Neuronal stem cell (in vitro differentiated cells): ENCODE data around the gene PLIN5.

Experiments used
- DNase-seq: peaks from one replicate; pipeline ENCODE4 v3.0.0-alpha.2; 2013; ENCODE audit warnings: low spot score
- H2AFZ ChIP-seq: one replicate; pipeline ENCODE4 v1.6.1; 2013; ENCODE audit warnings: mild to moderate bottlenecking, low read length, inconsistent platforms
- H2AK5ac ChIP-seq: 2 replicates; pipeline ENCODE4 v1.6.1; 2013; ENCODE audit warnings: low read depth, mild to moderate bottlenecking, inconsistent platforms, low read length, moderate library complexity, mixed read lengths
- H2BK120ac ChIP-seq: 2 replicates; pipeline ENCODE4 v1.6.1; 2013; ENCODE audit warnings: low read depth, mild to moderate bottlenecking, inconsistent platforms, low read length, moderate library complexity, mixed read lengths
- H2BK12ac ChIP-seq: one replicate; pipeline ENCODE4 v1.6.1; 2013; ENCODE audit warnings: low read length, inconsistent platforms
- H2BK15ac ChIP-seq: 2 replicates; pipeline ENCODE4 v1.6.1; 2013; ENCODE audit warnings: mild to moderate bottlenecking, low read length, inconsistent platforms, mixed read lengths
- H2BK5ac ChIP-seq: one replicate; pipeline ENCODE4 v1.6.1; 2013; ENCODE audit warnings: inconsistent platforms, mild to moderate bottlenecking, low read length, moderate library complexity
- H3K14ac ChIP-seq: one replicate; pipeline ENCODE4 v1.6.1; 2013; ENCODE audit warnings: low read length, inconsistent platforms
- H3K18ac ChIP-seq: 2 replicates; pipeline ENCODE4 v1.6.1; 2013; ENCODE audit warnings: low read length, inconsistent platforms
- H3K23ac ChIP-seq: 2 replicates; pipeline ENCODE4 v1.6.1; 2013; ENCODE audit warnings: low read depth, mild to moderate bottlenecking, mixed read lengths, low read length, inconsistent platforms; ENCODE audit not compliant: poor library complexity
- H3K27ac ChIP-seq: replicated peaks from 3 replicates; pipeline ENCODE4 v1.5.1; 2013; ENCODE audit warnings: low read length, inconsistent platforms
- H3K27me3 ChIP-seq, 3 experiments: 2 replicates each; pipeline ENCODE4 v1.6.1; 2013; ENCODE audit warnings: low read length in 3 of 3, mild to moderate bottlenecking in 2 of 3, inconsistent platforms in 1 of 3, low read depth in 1 of 3, mixed read lengths in 1 of 3, moderate library complexity in 1 of 3; ENCODE audit not compliant: control insufficient read depth in 3 of 3, insufficient read depth in 3 of 3
- H3K36me3 ChIP-seq, 2 donors: replicated peaks in 1 of 2; 2 replicates each; pipeline ENCODE4 v1.6.1; 2013; ENCODE audit warnings: low read length in 2 of 2; ENCODE audit not compliant: control insufficient read depth in 2 of 2, insufficient read depth in 2 of 2
- H3K4ac ChIP-seq: 2 replicates; pipeline ENCODE4 v1.6.1; 2013; ENCODE audit warnings: inconsistent platforms, mild to moderate bottlenecking, low read length, moderate library complexity
- H3K4me1 ChIP-seq, 2 donors: 1 replicate in 1 of 2; 2 replicates in 1 of 2; pipeline ENCODE4 v1.6.1; 2013; ENCODE audit warnings: low read length in 2 of 2, low read depth in 1 of 2; ENCODE audit not compliant: control insufficient read depth in 2 of 2, insufficient read depth in 1 of 2
- H3K4me2 ChIP-seq: one replicate; pipeline ENCODE4 v1.6.1; 2013; ENCODE audit warnings: mild to moderate bottlenecking, low read length, inconsistent platforms; ENCODE audit not compliant: insufficient read depth, poor library complexity, severe bottlenecking
- H3K4me3 ChIP-seq, 2 donors: 2 replicates each; pipeline ENCODE4 v1.5.1; 2013; ENCODE audit warnings: low read length in 2 of 2, mild to moderate bottlenecking in 2 of 2, inconsistent platforms in 1 of 2, moderate library complexity in 1 of 2
- H3K79me1 ChIP-seq: one replicate; pipeline ENCODE4 v1.6.1; 2013; ENCODE audit warnings: low read depth, mild to moderate bottlenecking, inconsistent platforms, low read length, moderate library complexity
- H3K9ac ChIP-seq: one replicate; pipeline ENCODE4 v1.6.1; 2013; ENCODE audit warnings: mild to moderate bottlenecking, low read depth, low read length, inconsistent platforms; ENCODE audit not compliant: poor library complexity
- H3K9me3 ChIP-seq, 2 donors: replicated peaks in 1 of 2; 2 replicates each; pipeline versions ENCODE3 to v1.6.1; 2013; ENCODE audit warnings: low read length in 2 of 2, mild to moderate bottlenecking in 2 of 2, inconsistent platforms in 1 of 2, low read depth in 1 of 2, mixed read lengths in 1 of 2, moderate library complexity in 1 of 2; ENCODE audit not compliant: control insufficient read depth in 2 of 2, insufficient read depth in 1 of 2
- H4K8ac ChIP-seq: one replicate; pipeline ENCODE4 v1.6.1; 2013; ENCODE audit warnings: low read depth, mild to moderate bottlenecking, inconsistent platforms, low read length, moderate library complexity
- H4K91ac ChIP-seq: one replicate; pipeline ENCODE4 v1.6.1; 2013; ENCODE audit warnings: low read length, low read depth, mild to moderate bottlenecking, inconsistent platforms; ENCODE audit not compliant: poor library complexity
- WGBS, 2 donors: extraction: QIAGEN DNeasy Blood & Tissue Kit; methylation state at CpG; one replicate each; pipeline ENCODE4 v1.1.7; 2013; ENCODE audit warnings: missing lambda C conversion rate in 2 of 2, mixed read lengths in 1 of 2; ENCODE audit not compliant: insufficient read length in 2 of 2, insufficient replicate concordance in 1 of 2; ENCODE audit errors: extremely low coverage in 2 of 2; 5-methylcytosine and 5-hydroxymethylcytosine counted together

The PLIN5 gene

DNA sequence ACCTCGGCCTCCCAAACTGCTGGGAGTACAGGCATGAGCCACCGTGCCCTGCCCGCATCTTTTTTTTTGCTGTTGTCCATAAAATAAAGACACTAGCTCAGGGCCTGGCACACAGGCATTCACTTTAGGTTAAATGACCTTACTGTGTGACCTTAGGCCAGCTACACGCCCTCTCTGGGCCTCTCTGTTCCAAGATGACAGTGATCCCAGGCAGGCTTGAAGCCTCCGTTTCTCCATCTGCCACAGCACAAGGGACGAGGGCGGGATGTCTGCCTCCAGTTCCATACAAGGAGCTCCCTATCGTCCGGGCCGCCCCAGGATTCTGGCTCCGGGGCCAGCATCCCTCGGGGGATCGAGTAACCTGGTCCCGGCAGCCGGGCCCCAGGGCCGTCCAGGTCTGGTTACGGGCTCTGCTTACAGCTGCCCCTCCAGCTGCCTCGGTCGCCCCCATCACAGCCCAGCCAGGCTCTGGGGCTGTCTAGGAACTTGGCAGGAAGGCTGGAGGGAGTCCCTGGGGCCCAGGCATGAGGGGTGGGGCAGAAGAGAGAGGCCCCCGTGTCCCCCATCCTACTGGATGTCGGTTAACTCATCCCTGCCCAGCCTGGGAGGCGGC is 36.4 kb upstream of the PLIN5 start:
- H3K36me3 ChIP-seq = no peaks in the 10 kb centered on the region
- WGBS, 2 donors = no CpG with 5 or more reads among the region's 22 CpGs
- H3K4me1 ChIP-seq = peaks cover 8 to 9% of the 10 kb centered on the region in 2 donors
- H2BK15ac ChIP-seq = no peak overlapping the region
- H3K18ac ChIP-seq = no peak overlapping the region
- H3K27me3 ChIP-seq = no peaks in the 10 kb centered on the region
- H3K9ac ChIP-seq = peak overlapping the region; percentile 50
- peaks cover 12% of the 10 kb centered on the region for H3K79me1 ChIP-seq
- H2AFZ ChIP-seq = no peak overlapping the region
- H3K4me3 ChIP-seq = no peak overlapping the region
- H3K4me2 ChIP-seq = no peak overlapping the region
- H4K91ac ChIP-seq = no peak overlapping the region
- no peak overlapping the region for H2BK120ac ChIP-seq
- no peak overlapping the region for H2AK5ac ChIP-seq
- no peak overlapping the region for H2BK5ac ChIP-seq
- H3K4ac ChIP-seq = no peak overlapping the region
- H3K27ac ChIP-seq = no peak overlapping the region
- H3K9me3 ChIP-seq = no peaks in the 10 kb centered on the region
- H3K14ac ChIP-seq = no peak overlapping the region
- DNase-seq = no peak
- H4K8ac ChIP-seq = no peak overlapping the region
- H2BK12ac ChIP-seq = no peak overlapping the region
- H3K23ac ChIP-seq = no peak overlapping the region

GRCh38 chr19:4570916-4571304 is 35.9 kb upstream of the PLIN5 start:
- whole genome bisulfite sequencing, 2 donors = no CpG with 5 or more reads among the region's 5 CpGs
- Histone ChIP-seq H3K79me1 (peaks cover 9% of the 10 kb centered on the region), H3K4me2 (no peak overlapping the region), H3K23ac (no peak overlapping the region), H4K91ac (no peak overlapping the region), H3K27me3 (no peaks in the 10 kb centered on the region), H2AFZ (no peak overlapping the region), H3K36me3 (no peaks in the 10 kb centered on the region), H3K14ac (no peak overlapping the region), H2BK15ac (no peak overlapping the region), H3K27ac (no peak overlapping the region), H3K18ac (no peak overlapping the region), H4K8ac (no peak overlapping the region), H3K9me3 (no peaks in the 10 kb centered on the region), H3K4ac (no peak overlapping the region), H2BK5ac (no peak overlapping the region), H2BK12ac (no peak overlapping the region), H2AK5ac (no peak overlapping the region), H2BK120ac (no peak overlapping the region), H3K4me3 (no peak overlapping the region), H3K9ac (no peak overlapping the region), H3K4me1 (peaks cover 8 to 9% of the 10 kb centered on the region in 2 donors)
- no peak for DNase-seq

- Histone ChIP-seq H4K91ac (no peak overlapping the region), H3K14ac (no peak overlapping the region), H2BK12ac (no peak overlapping the region), H3K79me1 (peaks cover 9% of the 10 kb centered on the region), H3K27ac (no peak overlapping the region), H3K36me3 (no peaks in the 10 kb centered on the region), H3K23ac (no peak overlapping the region), H3K4me1 (peaks cover 4 to 5% of the 10 kb centered on the region in 2 donors), H2AK5ac (no peak overlapping the region), H3K4ac (no peak overlapping the region), H4K8ac (no peak overlapping the region), H3K9ac (no peak overlapping the region), H2BK15ac (no peak overlapping the region), H3K18ac (no peak overlapping the region), H2AFZ (no peak overlapping the region), H3K4me2 (no peak overlapping the region), H3K27me3 (no peaks in the 10 kb centered on the region), H3K4me3 (no peak overlapping the region), H3K9me3 (no peaks in the 10 kb centered on the region), H2BK5ac (no peak overlapping the region), H2BK120ac (no peak overlapping the region)
- no peak for DNase-seq
- no CpG with 5 or more reads among the region's 11 CpGs for WGBS, 2 donors
Measured at GRCh38 chr19:4570402-4570801, 35.4 kb upstream of the PLIN5 start.

- no peak overlapping the region for H2BK12ac ChIP-seq
Measured at GRCh38 chr19:4568886-4569285, 33.9 kb upstream of the PLIN5 start.

More at GRCh38 chr19:4568886-4569285, 33.9 kb upstream of the PLIN5 start:
- no peak overlapping the region for H3K14ac ChIP-seq
- no peak overlapping the region for H3K4ac ChIP-seq
- no peak for DNase-seq
- no peak overlapping the region for H3K23ac ChIP-seq
- H3K9me3 ChIP-seq = no peaks in the 10 kb centered on the region
- H4K91ac ChIP-seq = no peak overlapping the region
- WGBS, 2 donors = no CpG with 5 or more reads among the region's 7 CpGs
- no peaks in the 10 kb centered on the region for H3K4me1 ChIP-seq
- no peak overlapping the region for H3K27ac ChIP-seq
- H2BK5ac ChIP-seq = no peak overlapping the region
- H4K8ac ChIP-seq = no peak overlapping the region
- H3K79me1 ChIP-seq = peaks cover 12% of the 10 kb centered on the region
- H3K18ac ChIP-seq = no peak overlapping the region
- no peak overlapping the region for H3K9ac ChIP-seq
- no peak overlapping the region for H3K4me3 ChIP-seq
- no peak overlapping the region for H3K4me2 ChIP-seq
- H2AK5ac ChIP-seq = no peak overlapping the region
- H2BK15ac ChIP-seq = no peak overlapping the region
- H2BK120ac ChIP-seq = no peak overlapping the region
- no peaks in the 10 kb centered on the region for H3K36me3 ChIP-seq
- no peaks in the 10 kb centered on the region for H3K27me3 ChIP-seq
- no peak overlapping the region for H2AFZ ChIP-seq
